HG03520 (cell line): ENCODE results near the gene HTR2B.
"Not testable (repeated sequence)": the region's sequence is repeated elsewhere in the genome, so short reads cannot be mapped to it uniquely, and the experiment has no call there.

Source experiments
- ATAC-seq: cut with Tn5 transposase; IDR thresholded peaks from one replicate; pipeline ENCODE4 v1.9.1; 2021; ENCODE audit warnings: mild to moderate bottlenecking, moderate library complexity; ENCODE audit not compliant: unreplicated experiment

Gene HTR2B

GRCh38 chr2:231099918-231100317, 24.9 kb downstream of the HTR2B start:
- ATAC-seq = no peak

GRCh38 chr2:231094736-231095346, 30.0 kb downstream of the HTR2B start:
- ATAC-seq = no peak

- ATAC-seq = no peak
Observed at GRCh38 chr2:231093933-231094332, 30.9 kb downstream of the HTR2B start.

GRCh38 chr2:231088754-231089153, 36.1 kb downstream of the HTR2B start:
- ATAC-seq = no peak

- no peak for ATAC-seq
Observed at GRCh38 chr2:231084565-231084964, 40.3 kb downstream of the HTR2B start.

- ATAC-seq = no peak
Observed at GRCh38 chr2:231069379-231070054, 55.3 kb downstream of the HTR2B start.

- ATAC-seq = no peak
Observed at GRCh38 chr2:231068525-231069222, 56.2 kb downstream of the HTR2B start.

- ATAC-seq = not testable (repeated sequence)
Observed at GRCh38 chr2:231067531-231067930, 57.3 kb downstream of the HTR2B start.

- no peak for ATAC-seq
Observed at GRCh38 chr2:231065966-231066365, 58.9 kb downstream of the HTR2B start.

GRCh38 chr2:231063347-231063746, 61.5 kb downstream of the HTR2B start:
- no peak for ATAC-seq

- ATAC-seq = no peak
Observed at GRCh38 chr2:231062776-231063175, 62.1 kb downstream of the HTR2B start.

- ATAC-seq = no peak
Observed at GRCh38 chr2:231059756-231060155, 65.1 kb downstream of the HTR2B start.

GRCh38 chr2:231058761-231059550, 65.9 kb downstream of the HTR2B start:
- no peak for ATAC-seq
